ENCODE measurements around the gene ZC3H13.
"Not testable (repeated sequence)": the region's sequence is repeated elsewhere in the genome, so short reads cannot be mapped to it uniquely, and the experiment has no call there.

The ZC3H13 gene

GRCh38 chr13:45995245-45995644, 57.3 kb downstream of the ZC3H13 start:
- H3K4me3 ChIP-seq: no peak overlapping the region
- TF ChIP-seq CTCF (IDR thresholded peaks at IDR 0.05): no peak
- H3K27ac ChIP-seq: no peak overlapping the region
- no peak for DNase-seq (ENCODE audit: low spot score)

GRCh38 chr13:45994752-45995151, 57.8 kb downstream of the ZC3H13 start:
- H3K27ac ChIP-seq: no peak overlapping the region
- no peak overlapping the region for H3K4me3 ChIP-seq
- no peak for DNase-seq (ENCODE audit: low spot score)
- no peak for TF ChIP-seq CTCF (IDR thresholded peaks at IDR 0.05)

- DNase-seq (ENCODE audit: low spot score): no peak
- no peak for TF ChIP-seq CTCF (IDR thresholded peaks at IDR 0.05)
- Histone ChIP-seq H3K4me3 (no peak overlapping the region), H3K27ac (no peak overlapping the region)
Observed at GRCh38 chr13:45989607-45990006, 62.9 kb downstream of the ZC3H13 start.

GRCh38 chr13:45981127-45981526, 71.4 kb downstream of the ZC3H13 start:
- H3K27ac ChIP-seq; DNase-seq (ENCODE audit: low spot score); H3K4me3 ChIP-seq: not testable (repeated sequence)

GRCh38 chr13:45975337-45975736, 77.2 kb downstream of the ZC3H13 start:
- no peak for TF ChIP-seq CTCF (IDR thresholded peaks at IDR 0.05)
- no peak overlapping the region for H3K27ac ChIP-seq

GRCh38 chr13:45974500-45974899, 78.0 kb downstream of the ZC3H13 start:
- TF ChIP-seq CTCF (IDR thresholded peaks at IDR 0.05): no peak

More at GRCh38 chr13:45975337-45975736, 77.2 kb downstream of the ZC3H13 start:
- no peak for DNase-seq (ENCODE audit: low spot score)
- no peak overlapping the region for H3K4me3 ChIP-seq

GRCh38 chr13:45967589-45967988, 85.0 kb downstream of the ZC3H13 start:
- no peak for DNase-seq (ENCODE audit: low spot score)
- no peak for TF ChIP-seq CTCF (IDR thresholded peaks at IDR 0.05)
- H3K27ac ChIP-seq: no peak overlapping the region
- H3K4me3 ChIP-seq: no peak overlapping the region

More at GRCh38 chr13:45974500-45974899, 78.0 kb downstream of the ZC3H13 start:
- no peak overlapping the region for H3K4me3 ChIP-seq
- DNase-seq (ENCODE audit: low spot score): no peak
- H3K27ac ChIP-seq: no peak overlapping the region

GRCh38 chr13:45966715-45967114, 85.8 kb downstream of the ZC3H13 start:
- TF ChIP-seq CTCF (IDR thresholded peaks at IDR 0.05): no peak
- H3K4me3 ChIP-seq: no peak overlapping the region
- no peak overlapping the region for H3K27ac ChIP-seq
- DNase-seq (ENCODE audit: low spot score): no peak
